Measurements from ENCODE around the gene TGFB1.

DNA sequence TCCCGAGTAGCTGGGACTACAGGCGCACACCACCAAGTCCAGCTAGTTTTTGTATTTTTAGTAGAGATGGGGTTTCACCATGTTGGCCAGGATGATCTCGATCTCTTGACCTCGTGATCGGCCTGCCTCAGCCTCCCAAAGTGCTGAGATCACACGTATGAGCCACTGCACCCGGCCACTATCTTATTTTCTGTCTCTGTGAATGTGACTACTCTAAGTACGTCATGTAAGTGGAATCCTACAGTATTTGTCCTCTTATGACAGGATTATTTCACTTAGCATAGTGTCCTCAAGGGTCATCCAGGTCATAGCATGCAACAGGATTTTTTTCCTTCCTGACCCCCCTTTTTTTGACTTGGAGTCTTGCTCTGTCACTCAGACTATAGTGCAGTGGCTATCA is 17.8 kb upstream of the TGFB1 start:
- TF ChIP-seq GATA3 (IDR thresholded peaks at IDR 0.05; ENCODE audit: low read depth, low read length) = no peak
- no peak for TF ChIP-seq GATA2 (IDR thresholded peaks at IDR 0.05; ENCODE audit: low read depth, low read length)

Data from SH-SY5Y (cell line).